ENCODE data around the gene RTF1.

GRCh38 chr15:41487381-41487780, 70.5 kb downstream of the RTF1 start:
- TF ChIP-seq CTCF (IDR thresholded peaks at IDR 0.05) = no peak
- no peak for TF ChIP-seq POLR2A (IDR thresholded peaks at IDR 0.05)

Data from lower leg skin (tissue), 3 donors.